Measurements from ENCODE around the gene P2RX4.
A peak's percentile ranks its signal among the peaks of the same experiment; 100 is the strongest.
"Not testable (repeated sequence)": the region's sequence is repeated elsewhere in the genome, so short reads cannot be mapped to it uniquely, and the experiment has no call there.

Gene P2RX4

GRCh38 chr12:121263206-121263935 lies 53.4 kb downstream of the P2RX4 start:
- DNase-seq (ENCODE audit: extremely low spot score, insufficient read length, low read depth) = no peak
- FAIRE-seq = no peak

GRCh38 chr12:121264135-121264534 lies 54.2 kb downstream of the P2RX4 start:
- no peak for DNase-seq (ENCODE audit: extremely low spot score, insufficient read length, low read depth)
- no peak for FAIRE-seq

- DNase-seq (ENCODE audit: extremely low spot score, insufficient read length, low read depth) = no peak
- FAIRE-seq = no peak
Measured at GRCh38 chr12:121264951-121265515, 55.1 kb downstream of the P2RX4 start.

- FAIRE-seq = no peak
- no peak for DNase-seq (ENCODE audit: extremely low spot score, insufficient read length, low read depth)
Measured at GRCh38 chr12:121267822-121268221, 57.9 kb downstream of the P2RX4 start.

- FAIRE-seq (no peak), DNase-seq (ENCODE audit: extremely low spot score, insufficient read length, low read depth) (no peak)
Measured at GRCh38 chr12:121273364-121273896, 63.5 kb downstream of the P2RX4 start.

GRCh38 chr12:121274036-121274763 lies 64.3 kb downstream of the P2RX4 start:
- no peak for FAIRE-seq
- no peak for DNase-seq (ENCODE audit: extremely low spot score, insufficient read length, low read depth)

GRCh38 chr12:121277374-121277759 lies 67.4 kb downstream of the P2RX4 start:
- FAIRE-seq (no peak), DNase-seq (ENCODE audit: extremely low spot score, insufficient read length, low read depth) (no peak)

GRCh38 chr12:121278169-121279070 lies 68.5 kb downstream of the P2RX4 start:
- DNase-seq (ENCODE audit: extremely low spot score, insufficient read length, low read depth) (no peak), FAIRE-seq (peak; percentile 21)

GRCh38 chr12:121279071-121279375 lies 69.1 kb downstream of the P2RX4 start:
- no peak for FAIRE-seq
- DNase-seq (ENCODE audit: extremely low spot score, insufficient read length, low read depth) = no peak

- FAIRE-seq = no peak
- DNase-seq (ENCODE audit: extremely low spot score, insufficient read length, low read depth) = no peak
Measured at GRCh38 chr12:121279507-121279915, 69.6 kb downstream of the P2RX4 start.

- not testable (repeated sequence) for DNase-seq (ENCODE audit: extremely low spot score, insufficient read length, low read depth); FAIRE-seq
Measured at GRCh38 chr12:121280531-121280930, 70.6 kb downstream of the P2RX4 start.

GRCh38 chr12:121281116-121281515 lies 71.2 kb downstream of the P2RX4 start:
- FAIRE-seq; DNase-seq (ENCODE audit: extremely low spot score, insufficient read length, low read depth): not testable (repeated sequence)

- FAIRE-seq = no peak
- no peak for DNase-seq (ENCODE audit: extremely low spot score, insufficient read length, low read depth)
Measured at GRCh38 chr12:121282072-121282742, 72.3 kb downstream of the P2RX4 start.

GRCh38 chr12:121282910-121283309 lies 73.0 kb downstream of the P2RX4 start:
- FAIRE-seq; DNase-seq (ENCODE audit: extremely low spot score, insufficient read length, low read depth): not testable (repeated sequence)

- DNase-seq (ENCODE audit: extremely low spot score, insufficient read length, low read depth) (no peak), FAIRE-seq (no peak)
Measured at GRCh38 chr12:121283388-121283787, 73.5 kb downstream of the P2RX4 start.
